Measurements from ENCODE around the gene HHIPL1. TPM values are rescaled to one million over a fixed set of nuclear protein-coding genes. Genes with fewer than 3 reads are reported as not detected.

The HHIPL1 gene
- total RNA-seq, 2 experiments from 2014 or later, result 0.25 to 0.72 TPM

DNA sequence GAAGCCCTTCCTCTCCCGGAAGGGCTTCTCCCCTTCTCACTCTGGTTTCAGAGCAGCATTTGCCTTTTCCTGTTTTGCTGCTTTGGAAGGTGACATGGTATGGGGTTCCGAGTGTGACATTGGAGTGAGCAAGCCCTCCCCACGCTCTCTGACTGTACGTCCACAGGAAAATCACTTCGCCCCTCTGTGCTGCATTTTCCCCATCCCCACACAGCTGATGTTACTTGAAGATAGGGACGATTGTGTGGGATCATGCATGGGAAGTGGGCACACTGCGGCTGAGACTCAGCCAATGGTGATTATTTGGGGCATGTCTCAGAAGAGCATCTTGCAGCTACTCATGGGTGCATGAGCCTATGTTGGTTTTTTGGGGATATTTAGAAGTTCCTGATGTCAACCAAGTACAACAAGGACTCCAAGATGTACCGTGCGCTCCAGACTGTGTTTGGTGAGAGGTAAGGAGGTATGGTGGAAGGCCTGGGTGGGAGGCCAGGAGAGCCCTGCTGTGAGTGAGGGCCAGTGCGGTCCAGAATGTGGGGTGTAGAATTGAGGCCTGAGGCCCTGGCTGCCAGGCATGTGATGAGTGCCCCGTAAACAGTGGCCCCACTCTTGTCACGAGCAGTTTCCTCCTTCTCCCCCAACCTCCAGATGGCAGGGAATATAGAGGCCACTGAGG is 54.3 kb downstream of the HHIPL1 start:
- Histone ChIP-seq H3K36me3 (ENCODE audit: insufficient read depth, low read length) (no peaks in the 10 kb centered on the region), H2AFZ (ENCODE audit: low read length) (no peak overlapping the region), H4K20me1 (ENCODE audit: insufficient read depth, low read length) (no peaks in the 10 kb centered on the region), H3K4me1 (ENCODE audit: insufficient read depth, low read length, poor library complexity, severe bottlenecking) (no peaks in the 10 kb centered on the region), H3K4me3 (ENCODE audit: low read depth, low read length, poor library complexity, severe bottlenecking) (no peak overlapping the region), H3K79me2 (ENCODE audit: insufficient read depth, low read depth, low read length) (no peaks in the 10 kb centered on the region), H3K4me2 (ENCODE audit: low read length) (no peak overlapping the region), H3K9me2 (ENCODE audit: insufficient read depth, low read length) (no peaks in the 10 kb centered on the region), H3K9me3 (ENCODE audit: low read length) (peaks cover 21% of the 10 kb centered on the region), H3K27ac (ENCODE audit: low read depth, low read length, poor library complexity, severe bottlenecking) (no peak overlapping the region)
- no peak for DNase-seq (ENCODE audit: low spot score)
- intact Hi-C loops (cut with micrococcal nuclease; ENCODE audit: unreplicated experiment), result no loop called here
- TF ChIP-seq, protein P1, sequence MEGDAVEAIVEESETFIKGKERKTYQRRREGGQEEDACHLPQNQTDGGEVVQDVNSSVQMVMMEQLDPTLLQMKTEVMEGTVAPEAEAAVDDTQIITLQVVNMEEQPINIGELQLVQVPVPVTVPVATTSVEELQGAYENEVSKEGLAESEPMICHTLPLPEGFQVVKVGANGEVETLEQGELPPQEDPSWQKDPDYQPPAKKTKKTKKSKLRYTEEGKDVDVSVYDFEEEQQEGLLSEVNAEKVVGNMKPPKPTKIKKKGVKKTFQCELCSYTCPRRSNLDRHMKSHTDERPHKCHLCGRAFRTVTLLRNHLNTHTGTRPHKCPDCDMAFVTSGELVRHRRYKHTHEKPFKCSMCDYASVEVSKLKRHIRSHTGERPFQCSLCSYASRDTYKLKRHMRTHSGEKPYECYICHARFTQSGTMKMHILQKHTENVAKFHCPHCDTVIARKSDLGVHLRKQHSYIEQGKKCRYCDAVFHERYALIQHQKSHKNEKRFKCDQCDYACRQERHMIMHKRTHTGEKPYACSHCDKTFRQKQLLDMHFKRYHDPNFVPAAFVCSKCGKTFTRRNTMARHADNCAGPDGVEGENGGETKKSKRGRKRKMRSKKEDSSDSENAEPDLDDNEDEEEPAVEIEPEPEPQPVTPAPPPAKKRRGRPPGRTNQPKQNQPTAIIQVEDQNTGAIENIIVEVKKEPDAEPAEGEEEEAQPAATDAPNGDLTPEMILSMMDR (conservative IDR thresholded peaks at IDR 0.05; ENCODE audit: low read length), result no peak
- TF ChIP-seq EZH2phosphoT487 (IDR thresholded peaks at IDR 0.05; ENCODE audit: borderline replicate concordance, low read depth, low read length), result no peak
- ChIA-PET CTCF (ENCODE audit: unreplicated experiment) (no interaction called here), POLR2A (no interaction called here)
- no TSS peak for BruUV-seq (replicated peaks)

DNA sequence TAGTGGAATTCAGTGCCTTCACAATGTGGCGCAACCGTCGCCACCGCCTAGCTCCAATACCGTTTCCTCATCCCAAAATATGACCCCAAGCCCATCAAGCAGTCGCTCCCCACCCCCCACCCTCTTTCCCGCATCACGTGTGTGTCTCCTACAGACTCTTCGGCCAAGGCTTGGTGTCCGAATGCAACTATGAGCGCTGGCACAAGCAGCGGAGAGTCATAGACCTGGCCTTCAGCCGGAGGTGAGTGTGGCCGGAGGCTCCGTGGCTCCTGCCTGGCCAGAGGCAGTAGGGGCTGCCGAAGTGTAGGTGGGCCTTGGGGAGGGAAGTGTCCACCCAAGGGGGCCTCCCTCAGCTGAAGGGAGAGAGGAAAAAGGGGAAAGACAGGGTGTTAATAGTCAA is 54.9 kb downstream of the HHIPL1 start:
- ChIA-PET POLR2A (no interaction called here), CTCF (ENCODE audit: unreplicated experiment) (no interaction called here)
- Histone ChIP-seq H3K27ac (ENCODE audit: low read depth, low read length, poor library complexity, severe bottlenecking) (no peak overlapping the region), H3K4me2 (ENCODE audit: low read length) (no peak overlapping the region), H3K9me2 (ENCODE audit: insufficient read depth, low read length) (no peaks in the 10 kb centered on the region), H3K4me1 (ENCODE audit: insufficient read depth, low read length, poor library complexity, severe bottlenecking) (no peaks in the 10 kb centered on the region), H3K4me3 (ENCODE audit: low read depth, low read length, poor library complexity, severe bottlenecking) (no peak overlapping the region), H2AFZ (ENCODE audit: low read length) (no peak overlapping the region), H3K9me3 (ENCODE audit: low read length) (peaks cover 27% of the 10 kb centered on the region), H3K36me3 (ENCODE audit: insufficient read depth, low read length) (no peaks in the 10 kb centered on the region), H3K79me2 (ENCODE audit: insufficient read depth, low read depth, low read length) (no peaks in the 10 kb centered on the region), H4K20me1 (ENCODE audit: insufficient read depth, low read length) (no peaks in the 10 kb centered on the region)
- no peak for DNase-seq (ENCODE audit: low spot score)
- intact Hi-C loops (cut with micrococcal nuclease; ENCODE audit: unreplicated experiment), result no loop called here
- BruUV-seq (replicated peaks), result no TSS peak
- no peak for TF ChIP-seq EZH2phosphoT487 (IDR thresholded peaks at IDR 0.05; ENCODE audit: borderline replicate concordance, low read depth, low read length)
- TF ChIP-seq, protein P1 (conservative IDR thresholded peaks at IDR 0.05; ENCODE audit: low read length), result no peak

DNA sequence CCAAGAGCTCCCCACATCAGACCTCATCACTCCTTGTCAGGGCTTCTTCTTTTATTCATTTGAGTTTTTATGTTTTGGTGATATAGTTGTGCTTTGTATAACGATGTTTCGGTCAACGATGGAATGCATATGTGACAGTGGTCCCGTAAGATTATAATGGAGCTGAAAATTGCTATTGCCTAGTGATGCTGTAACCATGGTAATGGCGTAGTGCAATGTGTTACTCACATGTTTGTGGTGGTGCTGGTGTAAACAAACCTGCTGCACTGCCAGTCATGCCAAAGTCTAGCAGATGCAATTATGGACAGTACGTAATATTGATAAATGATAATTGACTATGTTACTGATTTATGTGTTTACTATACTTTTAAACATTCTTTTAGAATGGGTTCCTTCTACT is 55.5 kb downstream of the HHIPL1 start:
- TF ChIP-seq, protein P1 (conservative IDR thresholded peaks at IDR 0.05; ENCODE audit: low read length), result no peak
- TF ChIP-seq EZH2phosphoT487 (IDR thresholded peaks at IDR 0.05; ENCODE audit: borderline replicate concordance, low read depth, low read length), result no peak
- Histone ChIP-seq H3K79me2 (ENCODE audit: insufficient read depth, low read depth, low read length) (no peaks in the 10 kb centered on the region), H3K4me1 (ENCODE audit: insufficient read depth, low read length, poor library complexity, severe bottlenecking) (no peaks in the 10 kb centered on the region), H4K20me1 (ENCODE audit: insufficient read depth, low read length) (no peaks in the 10 kb centered on the region), H3K27ac (ENCODE audit: low read depth, low read length, poor library complexity, severe bottlenecking) (no peak overlapping the region), H3K4me3 (ENCODE audit: low read depth, low read length, poor library complexity, severe bottlenecking) (no peak overlapping the region), H3K36me3 (ENCODE audit: insufficient read depth, low read length) (no peaks in the 10 kb centered on the region), H3K9me2 (ENCODE audit: insufficient read depth, low read length) (no peaks in the 10 kb centered on the region), H2AFZ (ENCODE audit: low read length) (no peak overlapping the region), H3K9me3 (ENCODE audit: low read length) (peaks cover 27% of the 10 kb centered on the region), H3K4me2 (ENCODE audit: low read length) (no peak overlapping the region)
- intact Hi-C loops (cut with micrococcal nuclease; ENCODE audit: unreplicated experiment), result no loop called here
- BruUV-seq (replicated peaks), result no TSS peak
- ChIA-PET CTCF (ENCODE audit: unreplicated experiment) (no interaction called here), POLR2A (no interaction called here)
- no peak for DNase-seq (ENCODE audit: low spot score)
